GM13977 (cell line): ENCODE results near the gene PBX3.

ENCODE experiments used
- DNase-seq: peaks from one replicate; pipeline ENCODE4 v3.0.0; 2012; ENCODE audit warnings: low spot score
- CTCF ChIP-seq: IDR thresholded peaks from 2 replicates; pipeline ENCODE4 v1.5.1; 2012; ENCODE audit warnings: mild to moderate bottlenecking, control low read depth; ENCODE audit not compliant: insufficient read depth; ENCODE audit errors: extremely low read depth, missing control alignments
- in situ Hi-C: fragments of 300-500 bp; cut with MboI; formaldehyde crosslinking; loops from one replicate; pipeline ENCODE4 v1.12.0; 2022; ENCODE audit warnings: low sequenced_read_pairs, low pct_unique_long_range_greater_than_20kb, mixed read lengths, inconsistent platforms; ENCODE audit not compliant: unreplicated experiment

The PBX3 gene

GRCh38 chr9:125974705-125975104, 227.5 kb downstream of the PBX3 start:
- in situ Hi-C loops: no loop called here
- no peak for DNase-seq
- TF ChIP-seq CTCF: no peak

- in situ Hi-C loops: no loop called here
- DNase-seq: no peak
- no peak for TF ChIP-seq CTCF
Measured at GRCh38 chr9:125977223-125977622, 230.1 kb downstream of the PBX3 start.

GRCh38 chr9:125979383-125979782, 232.2 kb downstream of the PBX3 start:
- in situ Hi-C loops: no loop called here
- no peak for TF ChIP-seq CTCF

GRCh38 chr9:125982798-125983406, 235.7 kb downstream of the PBX3 start:
- DNase-seq: no peak
- no peak for TF ChIP-seq CTCF
- in situ Hi-C loops: no loop called here

More at GRCh38 chr9:125979383-125979782, 232.2 kb downstream of the PBX3 start:
- no peak for DNase-seq

- TF ChIP-seq CTCF: no peak
- in situ Hi-C loops: no loop called here
Measured at GRCh38 chr9:125983681-125984080, 236.5 kb downstream of the PBX3 start.

GRCh38 chr9:125984461-125984860, 237.3 kb downstream of the PBX3 start:
- no peak for DNase-seq
- no peak for TF ChIP-seq CTCF
- in situ Hi-C loops: no loop called here

More at GRCh38 chr9:125983681-125984080, 236.5 kb downstream of the PBX3 start:
- DNase-seq: no peak
